Hepatocyte (in vitro differentiated cells): ENCODE data around the gene ARL16. TPM values are rescaled to one million over a fixed set of nuclear protein-coding genes. Genes with fewer than 3 reads are reported as not detected.
A peak's percentile ranks its signal among the peaks of the same experiment; 100 is the strongest.

ENCODE experiments used
- DNase-seq: peaks from one replicate; pipeline ENCODE4 v3.0.0-alpha.2; 2016; ENCODE audit warnings: low spot score
- H2AFZ ChIP-seq: fragments of 200-600 bp; sonication (generic); 2 replicates; pipeline ENCODE4 v1.6.0; 2016; ENCODE audit warnings: antibody characterized with exemption, mild to moderate bottlenecking
- H3K27ac ChIP-seq: fragments of 200-600 bp; sonication (generic); 2 replicates; pipeline ENCODE4 v1.5.1; 2016; ENCODE audit warnings: mild to moderate bottlenecking
- H3K27me3 ChIP-seq: fragments of 200-600 bp; sonication (generic); 2 replicates; pipeline ENCODE4 v1.6.1; 2016
- H3K36me3 ChIP-seq: fragments of 200-600 bp; sonication (generic); replicated peaks from 2 replicates; pipeline ENCODE4 v1.5.1; 2016; ENCODE audit warnings: low read depth; ENCODE audit not compliant: insufficient read depth
- H3K4me1 ChIP-seq: fragments of 200-600 bp; sonication (generic); 2 replicates; pipeline ENCODE4 v1.5.1; 2016; ENCODE audit warnings: mild to moderate bottlenecking, moderate library complexity; ENCODE audit not compliant: insufficient read depth
- H3K4me2 ChIP-seq: fragments of 200-600 bp; sonication (generic); 2 replicates; pipeline ENCODE4 v1.6.0; 2016
- H3K4me3 ChIP-seq: fragments of 200-600 bp; sonication (generic); 2 replicates; pipeline ENCODE4 v1.5.1; 2016; ENCODE audit warnings: mild to moderate bottlenecking
- H3K79me2 ChIP-seq: fragments of 200-600 bp; sonication (generic); 2 replicates; pipeline ENCODE4 v1.6.0; 2017; ENCODE audit warnings: mild to moderate bottlenecking
- H3K9me2 ChIP-seq: fragments of 200-600 bp; sonication (generic); replicated peaks from 2 replicates; pipeline ENCODE4 v1.6.0; 2017; ENCODE audit warnings: mild to moderate bottlenecking; ENCODE audit not compliant: insufficient read depth
- H3K9me3 ChIP-seq: fragments of 200-600 bp; sonication (generic); 2 replicates; pipeline ENCODE4 v1.5.1; 2016; ENCODE audit warnings: low read depth, mild to moderate bottlenecking
- H4K20me1 ChIP-seq: fragments of 200-600 bp; sonication (generic); 2 replicates; pipeline ENCODE4 v1.6.0; 2016; ENCODE audit warnings: mild to moderate bottlenecking; ENCODE audit not compliant: insufficient read depth, poor library complexity, severe bottlenecking
- CTCF ChIP-seq: fragments of 200-600 bp; sonication (generic); IDR thresholded peaks from 2 replicates; pipeline ENCODE4 v1.5.1; 2016; ENCODE audit warnings: antibody characterized with exemption, mild to moderate bottlenecking; ENCODE audit not compliant: poor library complexity
- EZH2 ChIP-seq: fragments of 200-600 bp; sonication (generic); IDR thresholded peaks from 2 replicates; pipeline ENCODE4 v1.6.1; 2016; ENCODE audit warnings: antibody characterized with exemption, mild to moderate bottlenecking, borderline replicate concordance
- EZH2phosphoT487 ChIP-seq: fragments of 200-600 bp; sonication (generic); IDR thresholded peaks from one replicate; pipeline ENCODE4 v1.6.1; 2018; ENCODE audit warnings: antibody characterized with exemption, mild to moderate bottlenecking, low read depth, moderate library complexity; ENCODE audit not compliant: unreplicated experiment, severe bottlenecking
- WGBS: methylation state at CpG from one replicate; pipeline ENCODE4 v1.1.6; 2016; ENCODE audit warnings: low lambda C conversion rate; ENCODE audit errors: missing lambda C conversion rate; 5-methylcytosine and 5-hydroxymethylcytosine counted together
- polyA plus RNA-seq: library from polyadenylated mRNA; unstranded; fragments of >200 nt; fragmentation: Nextera tagmentation; extraction: Ambion mirVana; gene quantifications from 2 replicates; pipeline ENCODE4 v1.2.1, GENCODE V29; 2016
- total RNA-seq: library from RNA; depleted of rRNA; stranded (reverse); fragments of >200 nt; gene quantifications from 2 replicates; pipeline ENCODE4 v1.2.3, GENCODE V29; 2014

ARL16 gene
- total and polyA plus RNA-seq, 2 experiments from 2014 or later = 38.8 to 70.6 TPM

GRCh38 chr17:81672504-81672903 lies 11.1 kb downstream of the ARL16 start:
- Histone ChIP-seq H3K9me2 (no peaks in the 10 kb centered on the region), H3K4me3 (no peak overlapping the region), H3K79me2 (peaks cover 22% of the 10 kb centered on the region), H3K4me1 (peaks cover 4% of the 10 kb centered on the region), H3K27ac (no peak overlapping the region), H4K20me1 (no peaks in the 10 kb centered on the region), H3K4me2 (no peak overlapping the region), H3K27me3 (no peaks in the 10 kb centered on the region), H3K36me3 (no peaks in the 10 kb centered on the region), H2AFZ (no peak overlapping the region), H3K9me3 (no peaks in the 10 kb centered on the region)
- no peak for TF ChIP-seq EZH2phosphoT487
- TF ChIP-seq EZH2 = no peak
- TF ChIP-seq CTCF = no peak
- 95% methylated on average over 16 of the region's 18 CpGs for WGBS
- DNase-seq = no peak

GRCh38 chr17:81667754-81668153 lies 15.8 kb downstream of the ARL16 start:
- Histone ChIP-seq H3K9me2 (no peaks in the 10 kb centered on the region), H3K9me3 (no peaks in the 10 kb centered on the region), H3K36me3 (no peaks in the 10 kb centered on the region), H3K4me3 (peak overlapping the region; percentile 20), H2AFZ (no peak overlapping the region), H3K27ac (no peak overlapping the region), H3K27me3 (no peaks in the 10 kb centered on the region), H3K79me2 (peaks cover 34% of the 10 kb centered on the region), H4K20me1 (no peaks in the 10 kb centered on the region), H3K4me2 (peak overlapping the region; percentile 82), H3K4me1 (peaks cover 15% of the 10 kb centered on the region)
- TF ChIP-seq CTCF = no peak
- no peak for TF ChIP-seq EZH2phosphoT487
- TF ChIP-seq EZH2 = no peak
- no peak for DNase-seq
- WGBS = 96% methylated on average over 18 of the region's 18 CpGs

GRCh38 chr17:81666342-81667191 lies 17.0 kb downstream of the ARL16 start, which contains the start of the genes CCDC137 and OXLD1:
Gene CCDC137 (plus strand): TSS chr17:81666737. CDS start chr17:81666767, 30 bp downstream.
Gene OXLD1 (minus strand): TSS chr17:81666605. CDS start chr17:81666577, 28 bp downstream.
- Histone ChIP-seq H3K36me3 (no peaks in the 10 kb centered on the region), H3K4me1 (peaks cover 15% of the 10 kb centered on the region), H3K9me2 (no peaks in the 10 kb centered on the region), H3K4me3 (peak within 1 kb of the TSS; percentile 89), H2AFZ (peak within 1 kb of the TSS; percentile 85), H3K9me3 (no peaks in the 10 kb centered on the region), H3K27ac (peak within 1 kb of the TSS; percentile 94), H3K4me2 (peak within 1 kb of the TSS; percentile 88), H3K27me3 (no peaks in the 10 kb centered on the region), H4K20me1 (no peaks in the 10 kb centered on the region), H3K79me2 (peaks cover 34% of the 10 kb centered on the region)
- TF ChIP-seq EZH2phosphoT487 (no peak), CTCF (no peak), EZH2 (no peak)
- DNase-seq = peak; percentile 98
- 2% methylated on average over 78 of the region's 96 CpGs for WGBS
